Suprapubic skin (tissue), 4 donors: Measurements from ENCODE around the gene ZDHHC14.

ENCODE experiments used
- CTCF ChIP-seq, 2 donors: fragments of 200-600 bp in 1 of 2; fragments of 450-650 bp in 1 of 2; sonication (generic) in 1 of 2; IDR thresholded peaks; one replicate each; pipeline ENCODE4 v1.5.1; 2016 to 2019; ENCODE audit warnings: antibody characterized with exemption in 2 of 2, mild to moderate bottlenecking in 1 of 2, moderate library complexity in 1 of 2
- POLR2A ChIP-seq, 2 donors: fragments of 450-650 bp; IDR thresholded peaks; one replicate each; pipeline ENCODE4 v1.6.1; 2017; ENCODE audit warnings: antibody characterized with exemption in 2 of 2, mild to moderate bottlenecking in 2 of 2, moderate library complexity in 2 of 2
- POLR2AphosphoS5 ChIP-seq, 3 donors: sonication (generic); formaldehyde crosslinking; IDR thresholded peaks; one replicate each; pipeline ENCODE4 v1.6.1; 2017; ENCODE audit warnings: antibody characterized with exemption in 3 of 3

- TF ChIP-seq CTCF (IDR thresholded peaks at IDR 0.05): no peak
- TF ChIP-seq POLR2AphosphoS5 (IDR thresholded peaks at IDR 0.05): no peak
- TF ChIP-seq POLR2A (IDR thresholded peaks at IDR 0.05): no peak
Measured at GRCh38 chr6:157333956-157334355, 47.0 kb upstream of the ZDHHC14 start.
